ENCODE data around the gene ANKMY1. TPM values are rescaled to one million over a fixed set of nuclear protein-coding genes. Genes with fewer than 3 reads are reported as not detected.

The ANKMY1 gene
- total RNA-seq, 1 donor from 2014 or later, result 20.6 TPM

GRCh38 chr2:240502430-240503121, 55.2 kb downstream of the ANKMY1 start:
- intact Hi-C loops (cut with DNase I), result no loop called here
- no peak for TF ChIP-seq POLR2A (IDR thresholded peaks at IDR 0.05)
- no peak for TF ChIP-seq CTCF (IDR thresholded peaks at IDR 0.05)
- TF ChIP-seq POLR2AphosphoS5 (IDR thresholded peaks at IDR 0.05; ENCODE audit: insufficient read depth in 1 of 2, low read depth in 1 of 2), result no peak
- H3K9me3 ChIP-seq, result no peaks in the 10 kb centered on the region
- no peak overlapping the region for H3K27ac ChIP-seq
- no peaks in the 10 kb centered on the region for H3K36me3 ChIP-seq
- peak; percentile 58 to 90 for DNase-seq (ENCODE audit: extremely low spot score in 2 of 2)
- H3K4me1 ChIP-seq, result no peaks in the 10 kb centered on the region
- no peak overlapping the region for H3K4me3 ChIP-seq
- no peaks in the 10 kb centered on the region for H3K27me3 ChIP-seq

GRCh38 chr2:240502059-240502429, 55.7 kb downstream of the ANKMY1 start:
- Histone ChIP-seq H3K9me3 (no peaks in the 10 kb centered on the region), H3K36me3 (no peaks in the 10 kb centered on the region), H3K4me3 (no peak overlapping the region), H3K27ac (no peak overlapping the region), H3K27me3 (no peaks in the 10 kb centered on the region), H3K4me1 (no peaks in the 10 kb centered on the region)
- TF ChIP-seq POLR2A (IDR thresholded peaks at IDR 0.05), result no peak
- no peak for TF ChIP-seq POLR2AphosphoS5 (IDR thresholded peaks at IDR 0.05; ENCODE audit: insufficient read depth in 1 of 2, low read depth in 1 of 2)
- TF ChIP-seq CTCF (IDR thresholded peaks at IDR 0.05), result no peak
- DNase-seq (ENCODE audit: extremely low spot score in 2 of 2), result peak; percentile 77 to 84
- intact Hi-C loops (cut with DNase I), result no loop called here

- H3K36me3 ChIP-seq, result no peaks in the 10 kb centered on the region
These were observed 56.2 kb downstream of the ANKMY1 start for GRCh38 chr2:240501531-240501991.

GRCh38 chr2:240500561-240501423, 57.0 kb downstream of the ANKMY1 start:
- H3K27ac ChIP-seq, result no peak overlapping the region
- TF ChIP-seq CTCF (IDR thresholded peaks at IDR 0.05) (no peak), POLR2AphosphoS5 (IDR thresholded peaks at IDR 0.05; ENCODE audit: insufficient read depth in 1 of 2, low read depth in 1 of 2) (no peak), POLR2A (IDR thresholded peaks at IDR 0.05) (no peak)
- H3K4me3 ChIP-seq, result no peak overlapping the region
- no peaks in the 10 kb centered on the region for H3K27me3 ChIP-seq
- H3K36me3 ChIP-seq, result no peaks in the 10 kb centered on the region
- H3K9me3 ChIP-seq, result no peaks in the 10 kb centered on the region
- no peaks in the 10 kb centered on the region for H3K4me1 ChIP-seq
- DNase-seq (ENCODE audit: extremely low spot score in 2 of 2), result peak; percentile 79 to 92
- intact Hi-C loops (cut with DNase I), result no loop called here

More at GRCh38 chr2:240501531-240501991, 56.2 kb downstream of the ANKMY1 start:
- Histone ChIP-seq H3K4me1 (no peaks in the 10 kb centered on the region), H3K27ac (no peak overlapping the region), H3K27me3 (no peaks in the 10 kb centered on the region), H3K9me3 (no peaks in the 10 kb centered on the region), H3K4me3 (no peak overlapping the region)
- peak in 1 of 2 donors; percentile 64 for DNase-seq (ENCODE audit: extremely low spot score in 2 of 2)
- intact Hi-C loops (cut with DNase I), result no loop called here
- TF ChIP-seq POLR2A (IDR thresholded peaks at IDR 0.05) (no peak), POLR2AphosphoS5 (IDR thresholded peaks at IDR 0.05; ENCODE audit: insufficient read depth in 1 of 2, low read depth in 1 of 2) (no peak), CTCF (IDR thresholded peaks at IDR 0.05) (no peak)

Data from vagina (tissue), 2 donors.